Lower leg skin (tissue), 4 donors: ENCODE results near the gene OR4E1. TPM values are rescaled to one million over a fixed set of nuclear protein-coding genes. Genes with fewer than 3 reads are reported as not detected.
"Not testable (repeated sequence)": the region's sequence is repeated elsewhere in the genome, so short reads cannot be mapped to it uniquely, and the experiment has no call there.

ENCODE experiments used
- DNase-seq, 2 donors: peaks; one replicate each; pipeline ENCODE4 v3.0.0-alpha.2; 2019; ENCODE audit warnings: low spot score in 2 of 2
- H3K4me3 ChIP-seq: fragments of 200-600 bp; sonication (generic); 2 replicates; pipeline ENCODE4 v1.5.1; 2017; ENCODE audit warnings: mild to moderate bottlenecking, low read depth; ENCODE audit not compliant: poor library complexity, severe bottlenecking
- CTCF ChIP-seq, 3 donors: fragments of 450-650 bp; IDR thresholded peaks; one replicate each; pipeline ENCODE4 v1.5.1; 2016; ENCODE audit warnings: antibody characterized with exemption in 3 of 3, mild to moderate bottlenecking in 3 of 3, moderate library complexity in 2 of 3
- POLR2A ChIP-seq, 2 donors: fragments of 450-650 bp; IDR thresholded peaks; one replicate each; pipeline ENCODE4 v1.6.1; 2016 to 2017; ENCODE audit warnings: antibody characterized with exemption in 2 of 2, mild to moderate bottlenecking in 1 of 2, moderate library complexity in 1 of 2
- WGBS, 2 donors: methylation state at CpG; one replicate each; pipeline ENCODE4 v1.1.5; 2018; 5-methylcytosine and 5-hydroxymethylcytosine counted together
- intact Hi-C: fragments of 100-400 bp; cut with DNase I; formaldehyde crosslinking; loops from one replicate; pipeline ENCODE4 v1.15.0; 2023; ENCODE audit warnings: low total_unique reads
- total RNA-seq, 4 donors: library from RNA; depleted of rRNA; stranded (reverse); fragments of >200 nt; gene quantifications; one replicate each; pipeline ENCODE4 v1.1.0, GENCODE V29; 2016

Gene OR4E1
- total RNA-seq, 4 donors from 2014 or later, result not detected

GRCh38 chr14:21643407-21643806, 30.2 kb downstream of the OR4E1 start:
- no peak for DNase-seq
- WGBS, 2 donors, result 65 to 68% methylated on average over 5 of the region's 5 CpGs
- no peak overlapping the region for H3K4me3 ChIP-seq
- intact Hi-C loops, result no loop called here
- TF ChIP-seq CTCF (IDR thresholded peaks at IDR 0.05) (no peak), POLR2A (IDR thresholded peaks at IDR 0.05) (no peak)

GRCh38 chr14:21642683-21643082, 30.9 kb downstream of the OR4E1 start:
- H3K4me3 ChIP-seq, result no peak overlapping the region
- WGBS, 2 donors, result 54 to 58% methylated on average over 3 of the region's 3 CpGs
- intact Hi-C loops, result no loop called here
- TF ChIP-seq CTCF (IDR thresholded peaks at IDR 0.05), result no peak
- no peak for TF ChIP-seq POLR2A (IDR thresholded peaks at IDR 0.05)
- no peak for DNase-seq

- TF ChIP-seq POLR2A (IDR thresholded peaks at IDR 0.05) (no peak), CTCF (IDR thresholded peaks at IDR 0.05) (no peak)
- 70 to 76% methylated on average over 4 of the region's 4 CpGs for WGBS, 2 donors
- no peak within 1 kb of the TSS for H3K4me3 ChIP-seq
- no peak for DNase-seq
- intact Hi-C loops, result loop anchor here (5.0 kb wide), 1 partner anchor 467 kb away; no protein-coding TSS in a partner anchor
These were observed 38.8 kb downstream of the OR4E1 start, which contains the start of gene OR10G2 for GRCh38 chr14:21634840-21635239. OR10G2 (minus strand) TSS chr14:21634940; CDS start chr14:21634842, 98 bp downstream.

DNA sequence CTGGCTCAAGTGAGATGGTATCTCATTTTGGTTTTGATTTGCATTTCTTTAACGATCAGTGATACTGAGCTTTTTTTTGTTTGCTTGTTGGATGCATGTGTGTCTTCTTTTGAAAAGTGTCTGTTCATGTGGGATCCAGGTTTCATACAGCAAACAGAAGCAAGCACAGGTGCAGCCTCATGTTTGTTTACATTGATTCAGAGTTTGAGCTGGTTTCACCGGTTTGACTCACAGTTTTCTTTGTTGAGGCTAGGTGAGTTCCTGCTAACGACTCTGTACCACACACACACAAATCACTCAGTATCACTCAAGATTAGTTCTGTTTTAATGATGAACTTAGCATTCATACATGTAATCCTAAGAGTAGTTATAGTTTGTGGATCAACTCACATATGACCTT, 42.5 kb downstream of the OR4E1 start:
- no peak overlapping the region for H3K4me3 ChIP-seq
- TF ChIP-seq CTCF (IDR thresholded peaks at IDR 0.05) (no peak), POLR2A (IDR thresholded peaks at IDR 0.05) (no peak)
- DNase-seq, result no peak
- intact Hi-C loops, result loop anchor here (5.0 kb wide), 1 partner anchor 471 kb away; no protein-coding TSS in a partner anchor
- 38 to 66% methylated on average over 3 of the region's 3 CpGs for WGBS, 2 donors

GRCh38 chr14:21630503-21630902, 43.1 kb downstream of the OR4E1 start:
- H3K4me3 ChIP-seq, DNase-seq: not testable (repeated sequence)
- intact Hi-C loops, result loop anchor here (5.0 kb wide), 1 partner anchor 472 kb away; no protein-coding TSS in a partner anchor
- WGBS, 2 donors, result 92 to 94% methylated on average over 1 of the region's 1 CpG

DNA sequence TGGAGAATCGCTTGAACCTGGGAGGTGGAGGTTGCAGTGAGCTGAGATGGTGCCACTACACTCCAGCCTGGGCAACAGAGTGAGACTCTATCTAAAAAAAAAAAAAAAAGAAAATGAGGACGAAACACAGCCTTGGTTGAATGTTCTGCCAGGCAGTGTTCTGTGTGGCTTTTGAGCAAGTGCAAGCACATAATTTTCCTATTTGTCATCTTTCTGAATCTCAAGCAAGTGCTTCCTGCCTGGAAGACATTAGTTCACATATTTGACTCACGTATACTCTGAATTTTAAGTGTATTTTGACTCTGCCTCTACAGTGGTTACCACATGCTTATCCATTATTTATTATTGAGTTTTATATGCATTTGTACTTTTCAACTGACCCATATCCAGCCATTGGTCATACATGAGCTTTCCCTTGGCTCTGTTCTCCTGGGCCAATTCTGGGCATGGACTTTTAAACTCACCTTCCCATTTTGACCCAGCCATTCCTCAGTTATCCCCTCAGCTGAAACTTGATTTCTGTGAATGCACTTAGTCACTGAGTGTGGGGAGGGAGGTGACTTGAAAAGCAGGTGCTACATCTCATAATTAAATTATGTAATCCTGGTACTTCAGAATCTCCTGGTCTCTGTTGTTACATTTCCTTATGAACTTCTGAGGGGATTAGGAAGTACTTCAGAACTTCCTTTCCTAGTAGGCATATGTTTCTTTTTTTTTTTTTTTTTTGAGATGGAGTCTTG, 47.0 kb downstream of the OR4E1 start:
- no peak for DNase-seq
- WGBS, 2 donors, result 60 to 62% methylated on average over 3 of the region's 3 CpGs
- no peak overlapping the region for H3K4me3 ChIP-seq
- no peak for TF ChIP-seq POLR2A (IDR thresholded peaks at IDR 0.05)
- TF ChIP-seq CTCF (IDR thresholded peaks at IDR 0.05), result no peak
- intact Hi-C loops, result no loop called here

Other genes with a start within 250 kb of the OR4E1 start
- gene CHD8, start 217.7 kb downstream of the OR4E1 start, total RNA-seq, result 10 to 100 TPM; 78.4 to 98.6 (median 97.0) TPM
- 10 to 100 TPM; 11.3 to 19.9 (median 15.4) TPM for gene RAB2B, start 196.9 kb downstream of the OR4E1 start, total RNA-seq
- gene TOX4, start 196.6 kb downstream of the OR4E1 start, total RNA-seq, result 10 to 100 TPM; 69.8 to 94.9 (median 75.7) TPM
- 10 to 100 TPM; 33.4 to 60.0 (median 39.8) TPM for gene METTL3, start 162.5 kb downstream of the OR4E1 start, total RNA-seq
- gene SALL2, start 147.5 kb downstream of the OR4E1 start, total RNA-seq, result 1 to 10 TPM; 2.2 to 4.8 (median 4.4) TPM
- gene OR10G3, start 93.7 kb downstream of the OR4E1 start, total RNA-seq, result not detected
- gene OR10G2, start 38.9 kb downstream of the OR4E1 start, total RNA-seq, result not detected
- gene OR4E2, start 20.0 kb downstream of the OR4E1 start, total RNA-seq, result not detected